HG03469 (cell line): Measurements from ENCODE around the gene ZG16.
"Not testable (repeated sequence)": the region's sequence is repeated elsewhere in the genome, so short reads cannot be mapped to it uniquely, and the experiment has no call there.

ENCODE experiments used
- ATAC-seq: cut with Tn5 transposase; IDR thresholded peaks from one replicate; pipeline ENCODE4 v1.9.1; 2021; ENCODE audit warnings: mild to moderate bottlenecking, moderate library complexity, moderate number of reproducible peaks; ENCODE audit not compliant: unreplicated experiment

Gene ZG16

GRCh38 chr16:29783094-29783953 lies 5.3 kb downstream of the ZG16 start:
- not testable (repeated sequence) for ATAC-seq

GRCh38 chr16:29784157-29784556 lies 6.1 kb downstream of the ZG16 start:
- no peak for ATAC-seq

- ATAC-seq = no peak
Measured at GRCh38 chr16:29784901-29785500, 6.9 kb downstream of the ZG16 start.

GRCh38 chr16:29787155-29787554 lies 9.1 kb downstream of the ZG16 start:
- ATAC-seq = not testable (repeated sequence)

- no peak for ATAC-seq
Measured at GRCh38 chr16:29789775-29790182, 11.7 kb downstream of the ZG16 start.

- ATAC-seq = peak; percentile 75
Measured at GRCh38 chr16:29790183-29790948, 12.3 kb downstream of the ZG16 start, which contains the start of gene KIF22. Gene KIF22, plus strand, starts transcription at chr16:29790751. Its CDS starts 9 bp downstream, at chr16:29790760.

- ATAC-seq = no peak
Measured at GRCh38 chr16:29790949-29791844, 13.1 kb downstream of the ZG16 start.

GRCh38 chr16:29791845-29792807 lies 14.1 kb downstream of the ZG16 start:
- no peak for ATAC-seq

GRCh38 chr16:29793153-29793552 lies 15.1 kb downstream of the ZG16 start:
- not testable (repeated sequence) for ATAC-seq

- ATAC-seq = no peak
Measured at GRCh38 chr16:29794231-29794710, 16.2 kb downstream of the ZG16 start.

GRCh38 chr16:29802416-29802935 lies 24.4 kb downstream of the ZG16 start:
- no peak for ATAC-seq

GRCh38 chr16:29804020-29804419 lies 26.0 kb downstream of the ZG16 start:
- ATAC-seq = no peak

- no peak for ATAC-seq
Measured at GRCh38 chr16:29804455-29805231, 26.6 kb downstream of the ZG16 start.

GRCh38 chr16:29805232-29806098 lies 27.4 kb downstream of the ZG16 start:
- peak; percentile 33 for ATAC-seq

GRCh38 chr16:29806099-29806579 lies 28.1 kb downstream of the ZG16 start, which contains the start of gene MAZ:
Gene MAZ, plus strand, starts transcription at chr16:29806529. Its CDS starts 173 bp downstream, at chr16:29806702.
- no peak for ATAC-seq

GRCh38 chr16:29806641-29807425 lies 28.8 kb downstream of the ZG16 start:
- no peak for ATAC-seq
